Fibroblast of lung (primary cell): ENCODE data around the gene CMTM5. TPM values are rescaled to one million over a fixed set of nuclear protein-coding genes. Genes with fewer than 3 reads are reported as not detected.

Source experiments
- DNase-seq, 2 donors: peaks; one replicate each; pipeline versions ENCODE4 v3.0.0 to v3.0.0-alpha.2; 2010; ENCODE audit warnings: low read depth in 2 of 2
- H2AFZ ChIP-seq: 2 replicates; pipeline ENCODE4 v1.5.1; 2012; ENCODE audit warnings: low read length, control low read depth, inconsistent platforms
- H3K27ac ChIP-seq: 2 replicates; pipeline ENCODE4 v1.5.1; 2011; ENCODE audit warnings: low read length, control low read depth; ENCODE audit not compliant: insufficient read depth
- H3K27me3 ChIP-seq: 2 replicates; pipeline ENCODE4 v1.5.1; 2011; ENCODE audit warnings: mild to moderate bottlenecking, low read length; ENCODE audit not compliant: control insufficient read depth, insufficient read depth
- H3K36me3 ChIP-seq: 2 replicates; pipeline ENCODE4 v1.5.1; 2011; ENCODE audit warnings: low read length; ENCODE audit not compliant: control insufficient read depth, insufficient read depth
- H3K4me1 ChIP-seq: 2 replicates; pipeline ENCODE4 v1.5.1; 2011; ENCODE audit warnings: low read length; ENCODE audit not compliant: control insufficient read depth, insufficient read depth; ENCODE audit errors: extremely low read depth
- H3K4me2 ChIP-seq: 2 replicates; pipeline ENCODE4 v1.5.1; 2011; ENCODE audit warnings: low read length, control low read depth; ENCODE audit not compliant: insufficient read depth; ENCODE audit errors: extremely low read depth
- H3K4me3 ChIP-seq, 4 experiments: fragments of 200-600 bp in 1 of 4; sonication (generic) in 1 of 4; replicated peaks in 1 of 4; 2 replicates each; pipeline ENCODE4 v1.5.1; 2011 to 2016; ENCODE audit warnings: low read length in 4 of 4, low read depth in 3 of 4, mild to moderate bottlenecking in 3 of 4, control low read depth in 2 of 4, inconsistent platforms in 1 of 4, mixed read lengths in 1 of 4; ENCODE audit not compliant: insufficient read depth in 1 of 4; ENCODE audit errors: control extremely low read depth in 1 of 4
- H3K79me2 ChIP-seq: 2 replicates; pipeline ENCODE4 v1.5.1; 2012; ENCODE audit warnings: mild to moderate bottlenecking, low read length, inconsistent platforms; ENCODE audit not compliant: control insufficient read depth, insufficient read depth
- H3K9ac ChIP-seq: 2 replicates; pipeline ENCODE4 v1.5.1; 2011; ENCODE audit warnings: mild to moderate bottlenecking, low read length, control low read depth; ENCODE audit not compliant: insufficient read depth
- H3K9me3 ChIP-seq: 2 replicates; pipeline ENCODE4 v1.5.1; 2012; ENCODE audit warnings: low read depth, low read length; ENCODE audit not compliant: control insufficient read depth, insufficient read depth
- H4K20me1 ChIP-seq: 2 replicates; pipeline ENCODE4 v1.5.1; 2011; ENCODE audit warnings: low read length; ENCODE audit not compliant: control insufficient read depth, insufficient read depth; ENCODE audit errors: extremely low read depth
- EZH2 ChIP-seq: IDR thresholded peaks from 2 replicates; pipeline ENCODE4 v1.5.1; 2012; ENCODE audit warnings: low read length, control low read depth, mild to moderate bottlenecking; ENCODE audit errors: missing control alignments
- polyA plus RNA-seq, 2 donors: library from polyadenylated mRNA; depleted of rRNA in 1 of 2; stranded (reverse) in 1 of 2; unstranded in 1 of 2; fragments of >200 nt; gene quantifications; 2 replicates each; pipeline ENCODE4 v1.2.1, GENCODE V29; 2011 to 2012; ENCODE audit warnings: missing spikeins in 1 of 2
- total RNA-seq: library from RNA; depleted of rRNA; stranded (reverse); fragments of >200 nt; gene quantifications from 2 replicates; pipeline ENCODE4 v1.2.1, GENCODE V29; 2014
- TF ChIP-seq, protein P1 (sequence below), 2 donors: IDR thresholded peaks in 1 of 2; conservative IDR thresholded peaks in 1 of 2; 1 replicate in 1 of 2; 2 replicates in 1 of 2; pipeline ENCODE4 v1.5.1; 2011 to 2012; ENCODE audit warnings: low read length in 2 of 2, control low read depth in 1 of 2, inconsistent platforms in 1 of 2, low read depth in 1 of 2, mild to moderate bottlenecking in 1 of 2

The CMTM5 gene
- total and polyA plus RNA-seq, 2 donors (not counting 1 experiment from before 2014, with no cell fraction given): 0.08 to 0.33 TPM

DNA sequence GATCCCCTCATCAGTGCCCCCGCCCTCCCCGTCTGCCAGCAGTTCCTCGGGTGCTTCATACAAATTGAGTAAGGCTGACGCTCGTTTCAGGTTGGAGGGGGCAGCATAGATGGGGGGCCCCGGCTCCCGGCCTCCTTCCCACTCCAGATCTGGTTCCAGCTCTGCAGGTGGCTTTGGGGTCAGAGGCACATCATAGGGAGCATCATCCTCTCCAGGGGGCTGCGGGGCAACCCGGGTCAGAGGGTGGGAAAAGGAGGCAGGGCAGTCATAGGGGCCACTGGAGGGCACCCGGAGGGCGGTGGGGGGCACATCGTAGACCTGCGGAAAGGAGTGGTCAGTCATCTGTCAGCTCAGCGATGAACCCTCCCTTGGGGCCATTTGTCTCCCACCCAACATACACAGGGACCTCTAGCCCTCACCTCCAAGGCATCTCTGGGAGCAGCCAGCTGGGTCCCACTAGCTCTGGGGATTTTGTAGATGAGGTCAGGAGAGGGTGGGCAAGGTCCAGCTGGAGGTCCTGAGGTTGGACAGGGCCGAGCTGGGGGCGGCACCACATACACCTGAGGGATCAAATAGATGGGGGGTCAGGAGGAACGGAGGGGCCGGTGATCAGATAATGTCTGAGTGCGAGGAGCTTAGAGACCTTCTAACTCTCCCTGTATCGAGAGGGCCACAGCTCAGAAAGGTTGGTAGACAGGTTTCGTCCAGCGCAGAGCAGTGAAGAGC, 17.0 kb upstream of the CMTM5 start:
- no peak for DNase-seq

GRCh38 chr14:23360496-23360895, 16.4 kb upstream of the CMTM5 start:
- Histone ChIP-seq H3K9me3 (no peaks in the 10 kb centered on the region), H3K4me3 (no peak overlapping the region), H2AFZ (no peak overlapping the region), H3K4me2 (no peak overlapping the region), H3K27me3 (peaks cover 6% of the 10 kb centered on the region), H4K20me1 (no peaks in the 10 kb centered on the region), H3K79me2 (no peaks in the 10 kb centered on the region), H3K27ac (no peak overlapping the region), H3K4me1 (no peaks in the 10 kb centered on the region), H3K9ac (no peak overlapping the region), H3K36me3 (no peaks in the 10 kb centered on the region)
- DNase-seq: no peak
- TF ChIP-seq EZH2: no peak
- TF ChIP-seq, protein P1, sequence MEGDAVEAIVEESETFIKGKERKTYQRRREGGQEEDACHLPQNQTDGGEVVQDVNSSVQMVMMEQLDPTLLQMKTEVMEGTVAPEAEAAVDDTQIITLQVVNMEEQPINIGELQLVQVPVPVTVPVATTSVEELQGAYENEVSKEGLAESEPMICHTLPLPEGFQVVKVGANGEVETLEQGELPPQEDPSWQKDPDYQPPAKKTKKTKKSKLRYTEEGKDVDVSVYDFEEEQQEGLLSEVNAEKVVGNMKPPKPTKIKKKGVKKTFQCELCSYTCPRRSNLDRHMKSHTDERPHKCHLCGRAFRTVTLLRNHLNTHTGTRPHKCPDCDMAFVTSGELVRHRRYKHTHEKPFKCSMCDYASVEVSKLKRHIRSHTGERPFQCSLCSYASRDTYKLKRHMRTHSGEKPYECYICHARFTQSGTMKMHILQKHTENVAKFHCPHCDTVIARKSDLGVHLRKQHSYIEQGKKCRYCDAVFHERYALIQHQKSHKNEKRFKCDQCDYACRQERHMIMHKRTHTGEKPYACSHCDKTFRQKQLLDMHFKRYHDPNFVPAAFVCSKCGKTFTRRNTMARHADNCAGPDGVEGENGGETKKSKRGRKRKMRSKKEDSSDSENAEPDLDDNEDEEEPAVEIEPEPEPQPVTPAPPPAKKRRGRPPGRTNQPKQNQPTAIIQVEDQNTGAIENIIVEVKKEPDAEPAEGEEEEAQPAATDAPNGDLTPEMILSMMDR (conservative IDR thresholded peaks at IDR 0.05 in 1 of 2, IDR thresholded peaks at IDR 0.05 in 1 of 2; ENCODE audit: low read depth in 1 of 2, low read length in 2 of 2): no peak

More for the DNA sequence above, 17.0 kb upstream of the CMTM5 start:
- Histone ChIP-seq H3K4me2 (no peak overlapping the region), H3K9ac (no peak overlapping the region), H3K36me3 (no peaks in the 10 kb centered on the region), H3K27me3 (peaks cover 6% of the 10 kb centered on the region), H3K4me3 (no peak overlapping the region), H3K4me1 (no peaks in the 10 kb centered on the region), H3K79me2 (no peaks in the 10 kb centered on the region), H3K27ac (no peak overlapping the region), H2AFZ (no peak overlapping the region), H4K20me1 (no peaks in the 10 kb centered on the region), H3K9me3 (no peaks in the 10 kb centered on the region)
- TF ChIP-seq EZH2: no peak
- TF ChIP-seq, protein P1 (conservative IDR thresholded peaks at IDR 0.05 in 1 of 2, IDR thresholded peaks at IDR 0.05 in 1 of 2; ENCODE audit: low read depth in 1 of 2, low read length in 2 of 2): no peak

GRCh38 chr14:23361320-23361719, 15.5 kb upstream of the CMTM5 start:
- no peak overlapping the region for H2AFZ ChIP-seq
- TF ChIP-seq, protein P1 (conservative IDR thresholded peaks at IDR 0.05 in 1 of 2, IDR thresholded peaks at IDR 0.05 in 1 of 2; ENCODE audit: low read depth in 1 of 2, low read length in 2 of 2): no peak
- TF ChIP-seq EZH2: no peak
- H3K27me3 ChIP-seq: peaks cover 6% of the 10 kb centered on the region
- no peaks in the 10 kb centered on the region for H3K79me2 ChIP-seq
- H3K4me1 ChIP-seq: no peaks in the 10 kb centered on the region
- H3K4me2 ChIP-seq: no peak overlapping the region
- no peaks in the 10 kb centered on the region for H3K36me3 ChIP-seq
- peak; percentile 33 to 63 for DNase-seq
- no peak overlapping the region for H3K27ac ChIP-seq
- no peaks in the 10 kb centered on the region for H4K20me1 ChIP-seq
- H3K9ac ChIP-seq: no peak overlapping the region
- no peaks in the 10 kb centered on the region for H3K9me3 ChIP-seq
- H3K4me3 ChIP-seq: no peak overlapping the region
